Pancreas (tissue), 10 donors: ENCODE results near the gene ZG16B. TPM values are rescaled to one million over a fixed set of nuclear protein-coding genes. Genes with fewer than 3 reads are reported as not detected.

Experiments
- ATAC-seq, 4 donors: fragments of 200-7000 bp; cut with Tn5 transposase; one replicate each; pipeline versions ENCODE4 v1.8.0 to v1.9.1; 2020; ENCODE audit warnings: mild to moderate bottlenecking in 4 of 4, moderate library complexity in 4 of 4
- DNase-seq, 6 donors: peaks; one replicate each; pipeline ENCODE4 v3.0.0-alpha.2; 2020
- FAIRE-seq: peaks from 2 replicates; lab custom pipeline; 2012; peaks lifted over from hg19 to GRCh38; lab: Jason Lieb, UNC
- H3K27ac ChIP-seq, 4 donors: fragments of 200-600 bp; sonication (generic); 1 replicate in 3 of 4; 2 replicates in 1 of 4; pipeline versions ENCODE4 v1.5.0 to v1.8.0; 2020
- H3K27me3 ChIP-seq, 4 donors: fragments of 200-600 bp; one replicate each; pipeline ENCODE4 v1.8.0; 2021
- H3K36me3 ChIP-seq, 3 donors: fragments of 200-600 bp; sonication (generic) in 1 of 3; one replicate each; pipeline versions ENCODE4 v1.5.0 to v1.8.0; 2020 to 2021
- H3K4me1 ChIP-seq, 3 donors: fragments of 200-600 bp; one replicate each; pipeline ENCODE4 v1.8.0; 2021
- H3K4me3 ChIP-seq, 4 donors: fragments of 200-600 bp; sonication (generic) in 2 of 4; one replicate each; pipeline versions ENCODE4 v1.5.0 to v1.8.0; 2020 to 2021
- H3K9me3 ChIP-seq, 4 donors: fragments of 200-600 bp; one replicate each; pipeline ENCODE4 v1.8.0; 2021
- WGBS, 2 donors: extraction: QIAGEN DNeasy Blood & Tissue Kit; methylation state at CpG; one replicate each; pipeline ENCODE4 v1.1.7; 2013; 5-methylcytosine and 5-hydroxymethylcytosine counted together
- intact Hi-C, 3 donors: fragments of 100-400 bp; cut with DNase I; formaldehyde crosslinking; loops; one replicate each; pipeline versions ENCODE4 v1.11.1 to v1.14.2; 2022
- polyA plus RNA-seq, 2 donors: library from polyadenylated mRNA; stranded (reverse); fragments of 200-250 nt; gene quantifications; one replicate each; pipeline ENCODE4 v1.2.3, GENCODE V29; 2013
- total RNA-seq, 6 donors: library from RNA; stranded (reverse); fragmentation: NEBNext Ultra II Directional in 4 of 6; extraction: Animal tissue kit (Norgen Biotek cat#: 25700) in 4 of 6; gene quantifications; one replicate each; pipeline versions ENCODE4 v1.2.1 to v1.2.4, GENCODE V29; 2021 to 2023
- TF ChIP-seq, protein P1 (sequence below), 4 donors: fragments of 200-600 bp; sonication (generic) in 3 of 4; IDR thresholded peaks; one replicate each; pipeline versions ENCODE4 v1.5.0 to v1.8.0; 2021; ENCODE audit warnings: antibody characterized with exemption in 4 of 4
- donor health status: healthy with polysubstance abuse.
- donor health status: DM: no; HTN: no; CAD: no; lungs with moderate emphysema.
- donor health status: DM: no; HTN: no; CAD: no.
- donor health status: control.
- donor health status: control.
- donor health status: Bipolar disorder and iron deficiency.
- donor health status: DM: yes; HTN: yes; CAD: no.
- donor health status: DM: no; HTN: no; CAD: no.
- donor health status: DM: no; HTN: no; CAD: no.
- donor health status: DM: yes; HTN: yes; CAD: no.

Gene ZG16B
- total and polyA plus RNA-seq, 8 donors: 0.43 to 1.7 (median 0.80) TPM

GRCh38 chr16:2833776-2834175 lies 3.7 kb downstream of the ZG16B start:
- DNase-seq: no peak

GRCh38 chr16:2834968-2835367 lies 4.9 kb downstream of the ZG16B start:
- WGBS, 2 donors: 59 to 62% methylated on average over 3 of the region's 3 CpGs
- ATAC-seq: no peak
- intact Hi-C loops: no loop called here

More at GRCh38 chr16:2833776-2834175, 3.7 kb downstream of the ZG16B start:
- ATAC-seq: no peak
- Histone ChIP-seq H3K27ac (no peak overlapping the region), H3K4me3 (no peak overlapping the region), H3K4me1 (no peaks in the 10 kb centered on the region), H3K9me3 (no peaks in the 10 kb centered on the region), H3K27me3 (no peaks in the 10 kb centered on the region), H3K36me3 (no peaks in the 10 kb centered on the region)
- 53 to 70% methylated on average over 7 of the region's 7 CpGs for WGBS, 2 donors
- intact Hi-C loops: no loop called here
- FAIRE-seq: no peak
- TF ChIP-seq, protein P1, sequence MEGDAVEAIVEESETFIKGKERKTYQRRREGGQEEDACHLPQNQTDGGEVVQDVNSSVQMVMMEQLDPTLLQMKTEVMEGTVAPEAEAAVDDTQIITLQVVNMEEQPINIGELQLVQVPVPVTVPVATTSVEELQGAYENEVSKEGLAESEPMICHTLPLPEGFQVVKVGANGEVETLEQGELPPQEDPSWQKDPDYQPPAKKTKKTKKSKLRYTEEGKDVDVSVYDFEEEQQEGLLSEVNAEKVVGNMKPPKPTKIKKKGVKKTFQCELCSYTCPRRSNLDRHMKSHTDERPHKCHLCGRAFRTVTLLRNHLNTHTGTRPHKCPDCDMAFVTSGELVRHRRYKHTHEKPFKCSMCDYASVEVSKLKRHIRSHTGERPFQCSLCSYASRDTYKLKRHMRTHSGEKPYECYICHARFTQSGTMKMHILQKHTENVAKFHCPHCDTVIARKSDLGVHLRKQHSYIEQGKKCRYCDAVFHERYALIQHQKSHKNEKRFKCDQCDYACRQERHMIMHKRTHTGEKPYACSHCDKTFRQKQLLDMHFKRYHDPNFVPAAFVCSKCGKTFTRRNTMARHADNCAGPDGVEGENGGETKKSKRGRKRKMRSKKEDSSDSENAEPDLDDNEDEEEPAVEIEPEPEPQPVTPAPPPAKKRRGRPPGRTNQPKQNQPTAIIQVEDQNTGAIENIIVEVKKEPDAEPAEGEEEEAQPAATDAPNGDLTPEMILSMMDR (IDR thresholded peaks at IDR 0.05): no peak

GRCh38 chr16:2835638-2836493 lies 5.8 kb downstream of the ZG16B start:
- Histone ChIP-seq H3K4me3 (no peak overlapping the region), H3K27me3 (no peaks in the 10 kb centered on the region), H3K9me3 (no peaks in the 10 kb centered on the region), H3K4me1 (no peaks in the 10 kb centered on the region), H3K27ac (peak overlapping the region; percentile 51 to 79 (median 73)), H3K36me3 (no peaks in the 10 kb centered on the region)
- ATAC-seq (peak; percentile 66 to 81 (median 76)), FAIRE-seq (no peak), DNase-seq (peak; percentile 32 to 66 (median 64))
- TF ChIP-seq, protein P1 (IDR thresholded peaks at IDR 0.05): no peak
- 24 to 29% methylated on average over 22 of the region's 22 CpGs for WGBS, 2 donors
- intact Hi-C loops: no loop called here

More at GRCh38 chr16:2834968-2835367, 4.9 kb downstream of the ZG16B start:
- Histone ChIP-seq H3K4me1 (no peaks in the 10 kb centered on the region), H3K4me3 (no peak overlapping the region), H3K27me3 (no peaks in the 10 kb centered on the region), H3K36me3 (no peaks in the 10 kb centered on the region), H3K27ac (peak overlapping the region; percentile 48 to 79 (median 73)), H3K9me3 (no peaks in the 10 kb centered on the region)
- TF ChIP-seq, protein P1 (IDR thresholded peaks at IDR 0.05): no peak
- FAIRE-seq: no peak
- DNase-seq: no peak

DNA sequence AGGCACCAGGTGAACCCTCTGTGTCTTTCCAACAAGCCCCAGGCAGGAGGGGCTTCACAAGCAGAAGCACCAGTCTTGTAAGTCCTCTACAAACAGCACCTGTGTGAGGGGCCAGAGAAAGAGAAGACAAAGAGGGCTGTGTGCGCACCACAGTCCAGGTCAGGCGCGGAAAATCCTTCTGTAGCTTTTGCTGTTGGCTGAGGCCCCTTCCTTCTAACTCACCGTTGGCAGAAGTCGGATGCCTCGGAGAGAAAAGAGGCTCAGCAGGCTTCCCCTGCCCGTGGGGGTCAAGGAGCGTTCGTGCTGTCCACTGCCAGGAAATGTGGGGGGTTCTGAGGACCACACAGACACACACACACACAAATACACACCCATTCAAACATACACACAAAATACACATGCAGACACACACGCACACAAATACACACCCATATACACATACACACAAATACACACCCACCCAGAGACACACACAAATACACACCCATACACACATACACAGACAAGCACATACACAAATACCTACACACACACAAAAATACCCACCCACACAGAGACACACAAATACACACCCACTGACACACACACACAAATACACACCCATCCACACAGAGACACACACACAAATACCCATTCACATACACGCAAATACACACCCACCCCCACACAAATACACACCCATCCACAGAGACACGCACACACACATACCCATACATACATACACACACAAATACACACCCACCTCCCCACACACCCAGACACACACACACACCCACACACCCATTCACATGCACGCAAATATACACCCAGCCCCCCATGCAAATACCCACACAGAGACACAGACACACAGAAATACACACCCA lies 6.8 kb downstream of the ZG16B start:
- no peak for FAIRE-seq
- H3K27ac ChIP-seq: peak overlapping the region; percentile 51 to 79 (median 73)

More for the DNA sequence above, 6.8 kb downstream of the ZG16B start:
- H3K4me1 ChIP-seq: no peaks in the 10 kb centered on the region
- H3K36me3 ChIP-seq: no peaks in the 10 kb centered on the region
- no peaks in the 10 kb centered on the region for H3K27me3 ChIP-seq
- WGBS, 2 donors: 46 to 62% methylated on average over 13 of the region's 13 CpGs
- intact Hi-C loops: no loop called here
- peak in 1 of 6 donors; percentile 44 for DNase-seq
- TF ChIP-seq, protein P1 (IDR thresholded peaks at IDR 0.05): no peak
- H3K9me3 ChIP-seq: no peaks in the 10 kb centered on the region
- no peak for ATAC-seq
- no peak overlapping the region for H3K4me3 ChIP-seq
